ENCODE data around the gene ZNF22. TPM values are rescaled to one million over a fixed set of nuclear protein-coding genes. Genes with fewer than 3 reads are reported as not detected.

The ZNF22 gene
- total RNA-seq, 1 experiment from 2014 or later: 14.6 TPM

GRCh38 chr10:44995581-44995913, 5.2 kb upstream of the ZNF22 start:
- H3K9me3 ChIP-seq (ENCODE audit: control insufficient read depth, insufficient read depth, low read depth, low read length): no peaks in the 10 kb centered on the region
- TF ChIP-seq POLR2AphosphoS5 (IDR thresholded peaks at IDR 0.05; ENCODE audit: low read depth, low read length): no peak
- no peak for ATAC-seq
- H3K4me1 ChIP-seq (ENCODE audit: control insufficient read depth, insufficient read depth, low read length): peaks cover 5% of the 10 kb centered on the region; the same call in 1 of the 2 replicates
- no peaks in the 10 kb centered on the region for H3K27me3 ChIP-seq (ENCODE audit: control insufficient read depth, insufficient read depth, low read length)
- H3K27ac ChIP-seq (ENCODE audit: low read length): no peak overlapping the region
- BruUV-seq (replicated peaks): no TSS peak
- no peaks in the 10 kb centered on the region for H3K36me3 ChIP-seq (ENCODE audit: control insufficient read depth, insufficient read depth, low read length)
- CTCF ChIA-PET: no interaction called here
- POLR2A ChIA-PET: interaction anchor here (1.6 kb wide), 1 partner anchor 9 kb away, joined by 3 read pairs; no protein-coding TSS in a partner anchor
- DNase-seq (ENCODE audit: low read depth, low spot score): no peak
- in situ Hi-C loops (cut with HindIII; ENCODE audit: low pct_unique_long_range_greater_than_20kb, low sequenced_read_pairs): no loop called here
- H3K4me3 ChIP-seq (ENCODE audit: low read depth in 2 of 2, low read length in 2 of 2): no peak overlapping the region
- intact Hi-C loops (cut with micrococcal nuclease; ENCODE audit: unreplicated experiment): no loop called here

DNA sequence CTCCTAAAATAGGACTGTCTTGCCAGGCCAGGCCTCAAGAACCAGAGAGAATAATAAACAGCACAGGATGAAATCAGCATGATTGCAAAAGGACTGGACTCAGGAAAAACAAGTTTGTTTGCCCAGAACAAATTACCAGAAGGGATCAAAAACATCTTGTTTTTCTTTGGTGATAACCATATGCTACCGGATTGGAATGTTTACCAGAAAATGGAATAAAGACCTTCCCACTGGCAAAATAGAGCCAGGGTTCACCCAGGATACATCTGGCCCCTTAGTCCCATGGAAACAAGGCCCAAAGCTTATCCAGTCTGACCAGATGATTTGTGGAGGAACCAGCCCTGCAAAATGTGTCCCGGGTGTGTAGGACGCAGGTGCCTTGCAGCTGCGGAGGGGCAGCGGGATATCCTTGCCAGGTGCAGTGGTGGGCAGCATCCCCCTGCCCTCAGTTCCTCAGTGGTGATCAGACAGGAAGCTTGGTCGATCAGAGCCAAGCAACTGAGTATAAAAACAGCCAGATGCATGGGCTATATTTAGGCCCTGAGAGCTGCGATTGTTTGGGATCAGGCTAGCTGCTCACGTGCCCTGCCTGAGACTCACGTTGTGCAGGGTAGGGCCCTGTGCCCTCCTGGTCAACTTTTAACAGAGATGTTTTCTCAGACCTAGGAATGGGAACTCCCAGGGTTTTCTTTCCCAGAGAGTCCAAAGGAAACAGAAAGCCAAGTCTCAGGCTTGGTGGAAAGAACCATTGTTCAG, 4.6 kb upstream of the ZNF22 start:
- ChIA-PET CTCF (no interaction called here), POLR2A (interaction anchor here (1.6 kb wide), 1 partner anchor 10 kb away, joined by 3 read pairs; no protein-coding TSS in a partner anchor)
- no peak for TF ChIP-seq CTCF (IDR thresholded peaks at IDR 0.05)
- TF ChIP-seq, protein P1, sequence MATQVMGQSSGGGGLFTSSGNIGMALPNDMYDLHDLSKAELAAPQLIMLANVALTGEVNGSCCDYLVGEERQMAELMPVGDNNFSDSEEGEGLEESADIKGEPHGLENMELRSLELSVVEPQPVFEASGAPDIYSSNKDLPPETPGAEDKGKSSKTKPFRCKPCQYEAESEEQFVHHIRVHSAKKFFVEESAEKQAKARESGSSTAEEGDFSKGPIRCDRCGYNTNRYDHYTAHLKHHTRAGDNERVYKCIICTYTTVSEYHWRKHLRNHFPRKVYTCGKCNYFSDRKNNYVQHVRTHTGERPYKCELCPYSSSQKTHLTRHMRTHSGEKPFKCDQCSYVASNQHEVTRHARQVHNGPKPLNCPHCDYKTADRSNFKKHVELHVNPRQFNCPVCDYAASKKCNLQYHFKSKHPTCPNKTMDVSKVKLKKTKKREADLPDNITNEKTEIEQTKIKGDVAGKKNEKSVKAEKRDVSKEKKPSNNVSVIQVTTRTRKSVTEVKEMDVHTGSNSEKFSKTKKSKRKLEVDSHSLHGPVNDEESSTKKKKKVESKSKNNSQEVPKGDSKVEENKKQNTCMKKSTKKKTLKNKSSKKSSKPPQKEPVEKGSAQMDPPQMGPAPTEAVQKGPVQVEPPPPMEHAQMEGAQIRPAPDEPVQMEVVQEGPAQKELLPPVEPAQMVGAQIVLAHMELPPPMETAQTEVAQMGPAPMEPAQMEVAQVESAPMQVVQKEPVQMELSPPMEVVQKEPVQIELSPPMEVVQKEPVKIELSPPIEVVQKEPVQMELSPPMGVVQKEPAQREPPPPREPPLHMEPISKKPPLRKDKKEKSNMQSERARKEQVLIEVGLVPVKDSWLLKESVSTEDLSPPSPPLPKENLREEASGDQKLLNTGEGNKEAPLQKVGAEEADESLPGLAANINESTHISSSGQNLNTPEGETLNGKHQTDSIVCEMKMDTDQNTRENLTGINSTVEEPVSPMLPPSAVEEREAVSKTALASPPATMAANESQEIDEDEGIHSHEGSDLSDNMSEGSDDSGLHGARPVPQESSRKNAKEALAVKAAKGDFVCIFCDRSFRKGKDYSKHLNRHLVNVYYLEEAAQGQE (IDR thresholded peaks at IDR 0.05; ENCODE audit: insufficient read depth in 1 of 2, low read depth in 2 of 2, low read length in 1 of 2): no peak
- TF ChIP-seq TCF7L2 (IDR thresholded peaks at IDR 0.05; ENCODE audit: low read depth, low read length): no peak
- no peak for TF ChIP-seq POLR2AphosphoS5 (IDR thresholded peaks at IDR 0.05; ENCODE audit: low read depth, low read length)
- TF ChIP-seq SIN3A (IDR thresholded peaks at IDR 0.05; ENCODE audit: borderline replicate concordance, insufficient read depth, low read depth, low read length): no peak
- DNase-seq (ENCODE audit: low read depth, low spot score): no peak
- no peak for ATAC-seq
- Histone ChIP-seq H3K4me3 (ENCODE audit: low read depth in 2 of 2, low read length in 2 of 2) (no peak overlapping the region), H3K9me3 (ENCODE audit: control insufficient read depth, insufficient read depth, low read depth, low read length) (no peaks in the 10 kb centered on the region), H3K4me1 (ENCODE audit: control insufficient read depth, insufficient read depth, low read length) (peaks cover 6% of the 10 kb centered on the region; the same call in 1 of the 2 replicates), H3K36me3 (ENCODE audit: control insufficient read depth, insufficient read depth, low read length) (no peaks in the 10 kb centered on the region), H3K27me3 (ENCODE audit: control insufficient read depth, insufficient read depth, low read length) (no peaks in the 10 kb centered on the region), H3K27ac (ENCODE audit: low read length) (no peak overlapping the region)
- no TSS peak for BruUV-seq (replicated peaks)
- in situ Hi-C loops (cut with HindIII; ENCODE audit: low pct_unique_long_range_greater_than_20kb, low sequenced_read_pairs): no loop called here
- intact Hi-C loops (cut with micrococcal nuclease; ENCODE audit: unreplicated experiment): no loop called here

GRCh38 chr10:44997105-44997748, 3.5 kb upstream of the ZNF22 start:
- TF ChIP-seq, protein P1 (IDR thresholded peaks at IDR 0.05; ENCODE audit: insufficient read depth in 1 of 2, low read depth in 2 of 2, low read length in 1 of 2): no peak
- TF ChIP-seq TCF7L2 (IDR thresholded peaks at IDR 0.05; ENCODE audit: low read depth, low read length) (no peak), POLR2AphosphoS5 (IDR thresholded peaks at IDR 0.05; ENCODE audit: low read depth, low read length) (no peak), SIN3A (IDR thresholded peaks at IDR 0.05; ENCODE audit: borderline replicate concordance, insufficient read depth, low read depth, low read length) (no peak), CTCF (IDR thresholded peaks at IDR 0.05) (no peak)
- Histone ChIP-seq H3K4me3 (ENCODE audit: low read depth in 2 of 2, low read length in 2 of 2) (no peak overlapping the region), H3K4me1 (ENCODE audit: control insufficient read depth, insufficient read depth, low read length) (peaks cover 11% of the 10 kb centered on the region; the same call in 1 of the 2 replicates), H3K27me3 (ENCODE audit: control insufficient read depth, insufficient read depth, low read length) (no peaks in the 10 kb centered on the region), H3K36me3 (ENCODE audit: control insufficient read depth, insufficient read depth, low read length) (no peaks in the 10 kb centered on the region), H3K27ac (ENCODE audit: low read length) (no peak overlapping the region), H3K9me3 (ENCODE audit: control insufficient read depth, insufficient read depth, low read depth, low read length) (peaks cover 5% of the 10 kb centered on the region; the same call in 1 of the 2 replicates)
- CTCF ChIA-PET: no interaction called here
- POLR2A ChIA-PET: no interaction called here
- intact Hi-C loops (cut with micrococcal nuclease; ENCODE audit: unreplicated experiment) (no loop called here), in situ Hi-C loops (cut with HindIII; ENCODE audit: low pct_unique_long_range_greater_than_20kb, low sequenced_read_pairs) (no loop called here)
- ATAC-seq: no peak
- DNase-seq (ENCODE audit: low read depth, low spot score): no peak
- no TSS peak for BruUV-seq (replicated peaks)
